HFF-Myc (cell line): ENCODE measurements around the gene CHRM3.
A peak's percentile ranks its signal among the peaks of the same experiment; 100 is the strongest.
"Not testable (repeated sequence)": the region's sequence is repeated elsewhere in the genome, so short reads cannot be mapped to it uniquely, and the experiment has no call there.

Experiments
- DNase-seq: peaks from one replicate; pipeline ENCODE4 v3.0.0-alpha.2; 2011; ENCODE audit warnings: low read depth; ENCODE audit errors: extremely low read depth
- H3K4me3 ChIP-seq: replicated peaks from 2 replicates; pipeline ENCODE4 v1.5.1; 2011; ENCODE audit warnings: low read depth, mild to moderate bottlenecking, control low read depth, low read length
- TF ChIP-seq, protein P1 (sequence below): IDR thresholded peaks from 2 replicates; pipeline ENCODE4 v1.5.1; 2012; ENCODE audit warnings: mild to moderate bottlenecking, low read depth, low read length, control low read depth; ENCODE audit errors: missing control alignments

CHRM3 gene

DNA sequence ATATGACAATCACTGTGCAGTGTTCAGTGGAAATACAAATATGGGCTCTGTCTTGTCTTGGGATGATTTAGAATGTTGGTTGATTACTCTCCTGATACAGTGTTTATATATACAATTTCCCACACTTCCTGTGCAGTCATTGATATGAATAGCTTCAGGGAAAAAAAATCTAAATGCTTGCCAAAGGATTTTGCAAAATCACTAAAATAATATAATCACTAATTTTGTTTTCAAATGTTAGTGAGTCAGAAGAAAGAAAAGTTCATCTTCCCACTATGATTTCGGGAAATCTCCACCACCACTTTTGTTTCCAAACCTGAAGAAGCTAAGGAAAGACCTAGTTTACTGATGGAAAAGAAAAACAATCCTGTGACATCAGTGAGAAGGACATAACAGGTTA lies 32.1 kb upstream of the CHRM3 start:
- TF ChIP-seq, protein P1, sequence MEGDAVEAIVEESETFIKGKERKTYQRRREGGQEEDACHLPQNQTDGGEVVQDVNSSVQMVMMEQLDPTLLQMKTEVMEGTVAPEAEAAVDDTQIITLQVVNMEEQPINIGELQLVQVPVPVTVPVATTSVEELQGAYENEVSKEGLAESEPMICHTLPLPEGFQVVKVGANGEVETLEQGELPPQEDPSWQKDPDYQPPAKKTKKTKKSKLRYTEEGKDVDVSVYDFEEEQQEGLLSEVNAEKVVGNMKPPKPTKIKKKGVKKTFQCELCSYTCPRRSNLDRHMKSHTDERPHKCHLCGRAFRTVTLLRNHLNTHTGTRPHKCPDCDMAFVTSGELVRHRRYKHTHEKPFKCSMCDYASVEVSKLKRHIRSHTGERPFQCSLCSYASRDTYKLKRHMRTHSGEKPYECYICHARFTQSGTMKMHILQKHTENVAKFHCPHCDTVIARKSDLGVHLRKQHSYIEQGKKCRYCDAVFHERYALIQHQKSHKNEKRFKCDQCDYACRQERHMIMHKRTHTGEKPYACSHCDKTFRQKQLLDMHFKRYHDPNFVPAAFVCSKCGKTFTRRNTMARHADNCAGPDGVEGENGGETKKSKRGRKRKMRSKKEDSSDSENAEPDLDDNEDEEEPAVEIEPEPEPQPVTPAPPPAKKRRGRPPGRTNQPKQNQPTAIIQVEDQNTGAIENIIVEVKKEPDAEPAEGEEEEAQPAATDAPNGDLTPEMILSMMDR: no peak
- no peak for DNase-seq
- no peak overlapping the region for H3K4me3 ChIP-seq

DNA sequence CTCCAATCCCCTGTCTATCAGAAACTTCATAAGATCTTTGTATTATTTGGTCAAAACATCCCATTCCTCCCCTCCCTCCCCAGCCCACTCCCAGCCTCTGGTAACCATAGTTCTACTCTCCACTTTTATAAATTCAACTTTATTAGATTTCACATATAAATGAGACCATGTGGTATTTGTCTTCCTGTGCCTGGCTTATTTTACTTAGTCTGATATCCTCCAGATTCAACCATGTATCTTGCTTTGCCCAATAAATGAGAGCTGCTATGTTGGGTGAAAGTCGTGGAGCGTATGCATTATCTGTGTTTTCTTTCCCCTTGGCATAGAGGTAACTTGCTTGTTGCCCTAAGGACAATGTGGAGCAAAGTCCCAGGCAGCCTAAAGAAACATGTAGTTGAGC lies 28.5 kb upstream of the CHRM3 start:
- no peak overlapping the region for H3K4me3 ChIP-seq
- TF ChIP-seq, protein P1: no peak

DNA sequence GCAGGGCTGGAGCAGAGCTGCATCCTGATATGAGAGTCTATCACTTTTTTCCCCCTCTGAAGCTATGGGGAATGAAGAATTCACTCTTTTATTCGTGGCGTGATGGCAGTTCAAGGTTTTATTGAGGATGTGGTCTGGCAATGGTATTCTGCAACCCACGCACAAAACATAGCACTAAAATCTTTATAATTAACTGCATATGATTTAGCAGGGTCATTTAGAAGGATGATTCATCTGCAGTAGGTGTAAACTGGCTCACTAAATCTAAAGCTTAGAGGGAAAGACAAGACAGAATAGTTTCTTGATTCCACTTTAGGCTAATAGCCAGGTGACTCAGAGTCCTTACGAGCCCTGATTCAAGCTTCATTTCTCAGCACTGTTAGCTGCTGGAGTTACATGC lies 25.0 kb upstream of the CHRM3 start:
- peak; percentile 70 for DNase-seq
- H3K4me3 ChIP-seq: no peak overlapping the region
- TF ChIP-seq, protein P1: no peak

More for the DNA sequence above, 28.5 kb upstream of the CHRM3 start:
- no peak for DNase-seq

DNA sequence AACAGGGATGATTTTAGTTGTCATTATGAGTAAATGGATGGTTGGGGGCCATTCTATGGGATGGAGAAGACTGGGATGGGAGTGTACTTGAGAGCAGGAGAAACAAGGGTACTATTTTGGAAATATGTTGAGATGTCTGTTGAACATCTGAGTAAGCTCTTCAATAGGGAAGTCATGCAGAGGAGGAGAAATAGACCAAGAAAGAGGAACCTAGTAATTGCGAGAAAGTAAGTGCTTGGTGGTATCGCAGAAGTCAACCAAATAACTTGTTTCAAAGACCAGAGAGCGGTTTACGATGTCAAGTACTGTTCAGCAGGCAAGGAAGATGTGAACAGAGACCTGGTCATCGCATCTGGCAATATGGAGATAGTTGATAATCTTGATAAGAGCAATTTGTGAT lies 22.4 kb upstream of the CHRM3 start:
- TF ChIP-seq, protein P1: no peak
- no peak overlapping the region for H3K4me3 ChIP-seq
- no peak for DNase-seq

DNA sequence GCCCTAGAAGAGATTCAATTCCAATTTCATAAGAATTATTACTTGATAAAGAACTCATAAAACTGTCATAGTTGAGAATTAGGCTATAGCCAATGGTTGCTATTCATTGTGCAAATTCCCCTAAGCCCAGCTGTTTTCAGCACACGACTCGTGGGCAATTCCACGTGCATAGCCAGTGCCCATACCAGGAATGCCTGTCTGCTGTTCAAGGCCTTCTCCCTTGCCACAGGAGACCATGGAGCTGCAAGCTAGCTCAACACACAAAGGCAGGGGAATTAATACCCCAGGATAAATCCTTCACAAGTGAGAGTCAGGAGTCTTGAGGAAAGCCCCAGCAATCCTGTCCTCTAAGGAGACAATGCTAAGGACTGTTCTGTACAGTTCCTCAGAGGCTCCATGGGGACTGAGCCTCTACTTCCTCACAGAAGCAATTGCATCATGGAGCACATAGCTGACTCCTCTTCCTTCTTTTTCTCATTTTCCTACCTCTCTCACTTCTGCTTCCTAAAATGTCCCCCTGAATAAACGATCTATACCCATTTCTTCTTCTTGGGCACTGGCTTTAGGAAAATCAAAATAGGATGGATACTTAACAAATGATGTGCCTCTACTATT lies 19.1 kb upstream of the CHRM3 start:
- DNase-seq: no peak
- TF ChIP-seq, protein P1: no peak
- no peak overlapping the region for H3K4me3 ChIP-seq

DNA sequence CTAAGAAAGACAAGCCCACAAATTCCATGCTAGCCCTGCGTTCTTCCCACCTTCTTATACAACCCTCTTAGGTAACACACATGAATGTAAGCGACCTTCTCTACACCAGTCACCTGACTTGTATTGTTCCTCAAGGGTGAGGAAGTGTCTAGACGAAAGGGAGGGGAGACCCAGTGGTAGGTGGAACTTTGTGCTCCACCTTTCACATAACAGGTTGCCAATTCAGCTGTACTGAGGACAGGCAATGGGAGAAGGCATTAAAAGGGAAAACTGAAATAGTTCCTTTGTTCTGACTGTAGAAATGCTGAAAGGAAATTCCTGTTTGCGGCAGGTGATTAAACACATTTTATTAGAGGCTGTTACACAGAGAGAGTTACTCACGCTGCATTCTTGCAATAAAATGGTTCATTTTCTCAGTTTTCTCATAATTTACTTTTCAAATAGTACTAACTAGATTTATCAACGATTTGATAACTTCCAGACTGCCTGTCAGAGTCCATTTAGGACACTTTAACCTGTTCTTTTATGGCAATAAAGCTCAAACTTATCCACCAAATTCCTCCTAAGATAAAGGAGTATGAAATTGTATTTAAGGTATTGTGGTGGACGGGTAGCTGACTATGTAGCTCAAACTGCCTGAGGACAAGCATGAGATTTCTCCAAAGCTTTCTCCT lies 17.8 kb upstream of the CHRM3 start:
- DNase-seq: no peak
- no peak overlapping the region for H3K4me3 ChIP-seq
- TF ChIP-seq, protein P1: no peak

DNA sequence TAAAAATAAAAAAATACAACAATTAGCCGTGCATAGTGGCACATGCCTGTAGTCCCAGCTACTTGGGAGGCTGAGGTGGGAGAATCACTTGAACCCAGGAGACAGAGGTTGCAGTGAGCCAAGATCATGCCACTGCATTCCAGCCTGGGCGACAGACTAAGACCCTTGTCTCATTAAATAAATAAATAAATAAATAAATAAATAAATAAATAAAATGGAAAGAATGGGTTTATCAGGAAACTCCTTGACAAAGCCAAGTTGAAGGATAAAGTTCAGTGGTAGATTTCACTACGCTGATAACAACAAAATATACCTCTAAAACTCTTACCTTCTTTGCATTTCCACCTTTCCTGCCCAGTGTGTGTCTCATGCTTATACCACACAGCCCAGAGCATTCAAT lies 15.5 kb upstream of the CHRM3 start:
- not testable (repeated sequence) for H3K4me3 ChIP-seq, DNase-seq
